WERI-Rb-1 (cell line): ENCODE measurements around the gene COL23A1.

Experiments used
- DNase-seq: peaks from one replicate; pipeline ENCODE4 v3.0.0-alpha.2; 2020
- H3K27ac ChIP-seq: fragments of 250-450 bp; sonication (Bioruptor Pico); 2 replicates; pipeline ENCODE4 v1.5.1; 2020; ENCODE audit warnings: mild to moderate bottlenecking, moderate library complexity
- H3K27me3 ChIP-seq: fragments of 250-450 bp; sonication (Bioruptor Pico); 2 replicates; pipeline ENCODE4 v1.5.1; 2021; ENCODE audit warnings: mild to moderate bottlenecking, low read depth, moderate library complexity; ENCODE audit not compliant: insufficient read depth, severe bottlenecking
- H3K36me3 ChIP-seq: fragments of 250-450 bp; sonication (Bioruptor Pico); 2 replicates; pipeline ENCODE4 v1.5.1; 2020; ENCODE audit warnings: mild to moderate bottlenecking, moderate library complexity
- H3K4me3 ChIP-seq: 2 replicates; pipeline ENCODE4 v1.5.1; 2011; ENCODE audit warnings: low read depth, mild to moderate bottlenecking, control low read depth, low read length
- H3K9me3 ChIP-seq: fragments of 250-450 bp; sonication (Bioruptor Pico); 2 replicates; pipeline ENCODE4 v1.5.1; 2021; ENCODE audit warnings: mild to moderate bottlenecking, moderate library complexity; ENCODE audit not compliant: severe bottlenecking
- CTCF ChIP-seq: IDR thresholded peaks from 2 replicates; pipeline ENCODE4 v1.5.1; 2011; ENCODE audit warnings: low read depth, mild to moderate bottlenecking, control low read depth, inconsistent platforms, low read length

COL23A1 gene

GRCh38 chr5:178431782-178432165, 158.4 kb downstream of the COL23A1 start:
- Histone ChIP-seq H3K27ac (no peak overlapping the region), H3K9me3 (no peaks in the 10 kb centered on the region), H3K4me3 (no peak overlapping the region), H3K27me3 (no peaks in the 10 kb centered on the region), H3K36me3 (no peaks in the 10 kb centered on the region)
- DNase-seq = no peak
- TF ChIP-seq CTCF = no peak

DNA sequence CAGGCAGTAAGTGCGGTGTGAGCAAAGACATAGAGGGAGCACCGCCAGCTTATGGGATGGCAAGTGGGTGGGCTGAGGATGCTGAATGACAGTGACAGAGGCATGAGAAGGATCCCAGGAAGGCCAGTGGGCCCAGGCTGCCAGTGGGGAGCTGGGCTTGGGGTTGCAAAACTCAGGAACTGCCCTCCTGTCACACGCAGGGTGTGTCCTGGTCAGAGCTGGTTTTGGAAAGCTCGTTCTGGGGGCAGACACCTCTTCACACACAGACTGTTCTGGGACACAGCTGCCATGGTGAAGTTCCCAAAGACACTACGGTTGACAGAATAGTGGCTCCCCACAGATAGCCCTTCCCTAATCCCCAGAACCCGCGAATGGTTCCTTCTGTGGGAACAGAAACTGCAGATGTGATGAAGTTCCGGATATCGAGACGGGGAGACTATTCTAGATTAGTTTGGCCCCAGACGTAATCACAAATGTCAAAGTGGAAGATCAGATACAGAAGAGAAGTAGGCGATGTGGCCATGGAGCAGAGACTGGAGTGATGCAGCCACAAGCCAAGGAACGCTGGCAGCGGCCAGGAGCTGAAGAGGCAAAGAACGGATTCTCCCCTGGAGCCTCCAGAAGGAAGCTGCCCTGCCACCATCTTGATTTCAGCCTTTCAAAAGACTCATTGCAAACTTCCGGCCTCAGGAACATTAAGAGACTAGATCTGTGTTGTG, 159.0 kb downstream of the COL23A1 start:
- TF ChIP-seq CTCF = no peak

DNA sequence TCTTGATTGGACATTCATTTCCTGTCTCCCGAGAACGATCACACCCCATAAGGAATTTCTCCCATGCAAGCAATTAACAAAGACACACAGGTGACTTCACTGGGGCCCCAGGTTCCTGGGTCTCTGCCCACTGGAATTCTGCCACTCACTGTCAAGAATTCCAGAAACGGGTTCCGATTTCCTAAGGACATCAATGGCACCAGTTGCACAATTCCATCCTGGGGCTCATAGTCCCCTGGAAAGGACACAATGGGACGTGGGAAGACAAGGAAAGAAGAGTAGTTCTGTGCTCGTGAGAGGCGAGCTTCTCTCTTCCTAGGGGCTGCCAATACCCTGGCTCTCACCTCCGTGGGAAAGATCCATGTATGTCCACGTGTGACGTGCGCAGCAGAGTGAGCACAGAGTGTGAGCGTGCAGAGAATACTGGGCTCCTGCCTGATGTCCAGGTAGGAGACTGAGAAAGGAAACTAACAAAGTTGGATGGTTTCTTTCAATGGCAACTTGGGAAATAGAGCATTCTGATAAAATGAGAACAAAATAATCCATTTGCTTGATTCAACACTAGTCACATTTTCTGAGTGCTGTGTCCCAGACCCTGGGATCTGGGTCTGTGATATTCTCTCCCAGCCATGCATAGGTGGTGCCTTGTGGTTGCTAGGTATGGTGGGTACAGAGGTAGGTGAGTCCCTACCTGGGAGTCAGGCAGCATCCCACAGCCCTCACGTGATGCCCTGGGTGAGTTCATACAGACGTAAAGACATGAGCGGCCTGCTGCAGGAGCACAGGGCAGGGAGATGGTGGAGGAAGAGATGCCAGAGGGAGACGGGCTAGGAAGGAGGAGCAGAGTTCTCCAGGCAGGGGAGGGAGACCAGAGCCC, 159.8 kb downstream of the COL23A1 start:
- DNase-seq = no peak
- Histone ChIP-seq H3K36me3 (no peaks in the 10 kb centered on the region), H3K27ac (no peak overlapping the region), H3K9me3 (no peaks in the 10 kb centered on the region), H3K4me3 (no peak overlapping the region), H3K27me3 (no peaks in the 10 kb centered on the region)
- TF ChIP-seq CTCF = no peak

More for the DNA sequence above, 159.0 kb downstream of the COL23A1 start:
- Histone ChIP-seq H3K27me3 (no peaks in the 10 kb centered on the region), H3K9me3 (no peaks in the 10 kb centered on the region), H3K36me3 (no peaks in the 10 kb centered on the region), H3K4me3 (no peak overlapping the region), H3K27ac (no peak overlapping the region)
- no peak for DNase-seq

DNA sequence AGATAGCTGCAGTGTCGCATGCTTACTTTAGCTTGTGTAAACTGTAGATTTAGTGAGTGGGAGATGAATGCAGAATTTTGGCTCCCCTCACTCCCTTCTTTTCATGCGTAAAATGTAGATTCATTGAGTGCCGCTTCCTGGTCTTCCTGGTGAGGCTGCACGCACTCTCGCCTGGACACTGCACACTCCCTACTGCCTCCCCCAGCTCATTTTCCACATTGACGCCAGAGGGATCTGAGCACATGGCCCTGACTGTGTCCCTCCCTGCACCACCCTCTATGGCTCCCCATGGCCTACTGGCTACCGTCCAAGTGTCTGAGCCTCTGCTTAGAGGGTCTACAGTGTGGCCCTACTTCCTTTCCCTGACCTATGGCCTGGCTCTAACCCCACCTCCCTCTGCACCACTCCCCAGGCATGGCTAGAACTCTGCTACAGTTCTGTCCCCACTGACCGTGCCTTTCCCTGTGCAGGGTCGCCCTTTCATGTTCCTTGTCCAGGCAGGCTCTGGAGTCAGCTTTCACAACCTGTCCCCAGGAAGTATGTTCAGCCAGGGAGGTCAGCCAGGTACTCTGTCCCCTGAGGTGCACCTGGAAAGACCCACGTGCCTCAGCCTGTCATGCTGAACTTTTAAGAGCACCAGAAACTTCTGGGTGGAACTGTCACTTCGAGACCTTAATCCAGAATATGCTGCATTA, 160.6 kb downstream of the COL23A1 start:
- DNase-seq = no peak
- H3K27me3 ChIP-seq = no peaks in the 10 kb centered on the region
- H3K4me3 ChIP-seq = no peak overlapping the region
- no peaks in the 10 kb centered on the region for H3K36me3 ChIP-seq
- TF ChIP-seq CTCF = no peak
- no peak overlapping the region for H3K27ac ChIP-seq
- H3K9me3 ChIP-seq = no peaks in the 10 kb centered on the region

DNA sequence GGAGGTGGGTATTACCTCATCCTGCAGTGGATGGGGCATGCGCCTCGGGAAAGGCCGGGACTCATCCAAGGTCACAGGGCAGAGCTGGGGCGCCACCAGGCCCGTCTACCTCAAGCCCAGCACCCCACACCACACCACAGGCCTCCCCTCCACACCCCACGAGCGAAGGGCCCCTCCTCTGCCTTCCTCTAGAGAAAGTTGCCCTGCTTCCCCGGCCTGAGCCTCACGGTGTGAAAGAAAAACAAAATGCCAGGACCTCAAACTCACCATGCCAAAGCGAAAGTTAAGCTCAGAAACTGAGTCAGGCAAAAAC, 161.1 kb downstream of the COL23A1 start:
- Histone ChIP-seq H3K9me3 (no peaks in the 10 kb centered on the region), H3K4me3 (no peak overlapping the region), H3K27ac (no peak overlapping the region), H3K36me3 (no peaks in the 10 kb centered on the region), H3K27me3 (no peaks in the 10 kb centered on the region)
- no peak for DNase-seq
- TF ChIP-seq CTCF = no peak
